ENCODE measurements around the gene KDM5A.

DNA sequence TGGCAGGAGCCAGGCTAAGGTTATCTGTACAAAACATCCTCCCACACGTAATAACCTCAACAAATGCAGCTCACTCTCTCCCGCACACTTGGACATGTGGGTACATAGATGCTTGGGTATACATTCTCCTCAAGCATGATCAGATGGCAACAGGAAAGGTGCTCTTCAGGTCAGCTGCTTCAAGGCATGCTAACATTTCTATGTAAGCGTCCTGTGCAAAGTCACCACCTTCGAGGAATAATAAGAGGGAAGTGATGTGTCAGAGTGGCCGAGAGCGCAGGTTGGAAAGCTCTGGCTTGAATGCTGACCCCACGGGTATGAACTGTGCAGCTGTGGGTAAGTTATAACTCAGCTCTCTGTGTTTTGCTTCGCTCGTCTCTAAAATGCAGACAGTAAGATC is 151.0 kb downstream of the KDM5A start:
- TF ChIP-seq CTCF (IDR thresholded peaks at IDR 0.05 in 8 of 11, conservative IDR thresholded peaks at IDR 0.05 in 3 of 11), result no peak
- no peak for TF ChIP-seq POLR2AphosphoS5 (IDR thresholded peaks at IDR 0.05)
- no peak for TF ChIP-seq POLR2A (IDR thresholded peaks at IDR 0.05)

Measured in spleen (tissue), 7 donors.